HepG2 (cell line): ENCODE results near the gene CDO1. TPM values are rescaled to one million over a fixed set of nuclear protein-coding genes. Genes with fewer than 3 reads are reported as not detected.

Source experiments
- CBX5 ChIP-seq: sonication (generic); formaldehyde crosslinking; IDR thresholded peaks from 2 replicates; pipeline ENCODE4 v1.4.0; 2020; ENCODE audit warnings: missing genetic modification reagents, borderline replicate concordance
- CC2D1A ChIP-seq: sonication (generic); formaldehyde crosslinking; IDR thresholded peaks from 2 replicates; pipeline ENCODE4 v1.8.1; 2023; ENCODE audit warnings: mild to moderate bottlenecking, missing genetic modification reagents
- GPN1 ChIP-seq: sonication (generic); formaldehyde crosslinking; IDR thresholded peaks from 2 replicates; pipeline ENCODE4 v1.5.1; 2020; ENCODE audit warnings: missing genetic modification reagents, borderline replicate concordance
- JUND ChIP-seq: sonication (generic); formaldehyde crosslinking; IDR thresholded peaks from 2 replicates; pipeline ENCODE4 v1.8.0; 2022; ENCODE audit warnings: mild to moderate bottlenecking, missing genetic modification reagents
- MTF2 ChIP-seq: sonication (generic); formaldehyde crosslinking; IDR thresholded peaks from 2 replicates; pipeline ENCODE4 v1.5.0; 2020; ENCODE audit warnings: missing genetic modification reagents, borderline replicate concordance
- MXI1 ChIP-seq: IDR thresholded peaks from 3 replicates; pipeline ENCODE4 v1.6.1; 2012; ENCODE audit warnings: low read depth, low read length, inconsistent platforms, borderline replicate concordance
- NAIF1 ChIP-seq: sonication (generic); formaldehyde crosslinking; IDR thresholded peaks from 2 replicates; pipeline ENCODE4 v1.5.0; 2020; ENCODE audit warnings: mild to moderate bottlenecking, missing genetic modification reagents, borderline replicate concordance
- NCOA5 ChIP-seq: sonication (generic); formaldehyde crosslinking; IDR thresholded peaks from 2 replicates; pipeline ENCODE4 v1.4.0; 2020; ENCODE audit warnings: missing genetic modification reagents
- RFX5 ChIP-seq: IDR thresholded peaks from 2 replicates; pipeline ENCODE4 v1.6.1; 2011; ENCODE audit warnings: low read depth, low read length, improper control_type of control experiment
- TGIF2 ChIP-seq: IDR thresholded peaks from 2 replicates; pipeline ENCODE4 v1.6.1; 2016; ENCODE audit warnings: control low read depth, missing compliant biosample characterization
- YEATS4 ChIP-seq: sonication (generic); formaldehyde crosslinking; IDR thresholded peaks from 2 replicates; pipeline ENCODE4 v1.4.0; 2020; ENCODE audit warnings: missing genetic modification reagents, borderline replicate concordance
- ZNF136 ChIP-seq: sonication (generic); formaldehyde crosslinking; IDR thresholded peaks from 2 replicates; pipeline ENCODE4 v1.8.1; 2022; ENCODE audit warnings: low read depth, mild to moderate bottlenecking, moderate library complexity, missing genetic modification reagents
- ZNF431 ChIP-seq: sonication (generic); formaldehyde crosslinking; IDR thresholded peaks from 2 replicates; pipeline ENCODE4 v1.9.0; 2022; ENCODE audit warnings: missing genetic modification reagents, low read depth, mild to moderate bottlenecking, borderline replicate concordance
- ZNF501 ChIP-seq: sonication (generic); formaldehyde crosslinking; IDR thresholded peaks from 2 replicates; pipeline ENCODE4 v1.5.1; 2020; ENCODE audit warnings: mild to moderate bottlenecking, moderate library complexity, missing genetic modification reagents
- ZNF567 ChIP-seq: sonication (generic); formaldehyde crosslinking; IDR thresholded peaks from 2 replicates; pipeline ENCODE4 v1.8.1; 2023; ENCODE audit warnings: mild to moderate bottlenecking, missing genetic modification reagents, borderline replicate concordance
- ZNF724P ChIP-seq: sonication (generic); formaldehyde crosslinking; IDR thresholded peaks from 2 replicates; pipeline ENCODE4 v1.8.0; 2022; ENCODE audit warnings: missing genetic modification reagents, borderline replicate concordance
- ZNF747 ChIP-seq: sonication (generic); formaldehyde crosslinking; IDR thresholded peaks from 2 replicates; pipeline ENCODE4 v1.8.1; 2023; ENCODE audit warnings: missing genetic modification reagents, mild to moderate bottlenecking, borderline replicate concordance
- ZNF776 ChIP-seq: sonication (generic); formaldehyde crosslinking; IDR thresholded peaks from 2 replicates; pipeline ENCODE4 v1.4.0; 2020; ENCODE audit warnings: mild to moderate bottlenecking, missing genetic modification reagents
- polyA plus RNA-seq, 8 experiments: library from polyadenylated mRNA; depleted of rRNA in 3 of 8; stranded (reverse) in 7 of 8; unstranded in 1 of 8; fragments of >200 nt; fragmentation: Illumina TruSeq in 4 of 8; extraction: Trizol in 4 of 8; gene quantifications; 2 replicates each; pipeline versions ENCODE4 v1.2.1 to v1.2.3, GENCODE V29; 2011 to 2016; ENCODE audit warnings: low read depth in 4 of 8, missing spikeins in 1 of 8, mixed read lengths in 1 of 8; ENCODE audit not compliant: insufficient read depth in 1 of 8
- total RNA-seq, 5 experiments: library from RNA; depleted of rRNA; stranded (reverse); fragments of >200 nt; fragmentation: Illumina TruSeq; extraction: Trizol; gene quantifications; 2 replicates each; pipeline ENCODE4 v1.2.3, GENCODE V29; 2016; ENCODE audit warnings: low read depth in 1 of 5
- TF ChIP-seq, protein P1 (sequence below): sonication (generic); formaldehyde crosslinking; IDR thresholded peaks from 2 replicates; pipeline ENCODE4 v1.5.1; 2020; ENCODE audit warnings: missing genetic modification reagents, mild to moderate bottlenecking, borderline replicate concordance
- TF ChIP-seq, protein P2 (sequence below): sonication (generic); formaldehyde crosslinking; IDR thresholded peaks from 2 replicates; pipeline ENCODE4 v1.4.0; 2020; ENCODE audit warnings: missing genetic modification reagents, borderline replicate concordance
- TF ChIP-seq, protein P3 (sequence below): IDR thresholded peaks from 2 replicates; pipeline ENCODE4 v1.6.1; 2016; ENCODE audit warnings: control low read depth
- TF ChIP-seq, protein P4 (sequence below): sonication (generic); formaldehyde crosslinking; conservative IDR thresholded peaks from 2 replicates; pipeline ENCODE4 v1.8.0; 2022; ENCODE audit warnings: mild to moderate bottlenecking, moderate library complexity, missing genetic modification reagents

Gene CDO1
- total and polyA plus RNA-seq, 2 of the 13 experiments (the other 11 are each of a cell fraction or from before 2014, with no cell fraction given): 3.2 to 4.4 TPM

DNA sequence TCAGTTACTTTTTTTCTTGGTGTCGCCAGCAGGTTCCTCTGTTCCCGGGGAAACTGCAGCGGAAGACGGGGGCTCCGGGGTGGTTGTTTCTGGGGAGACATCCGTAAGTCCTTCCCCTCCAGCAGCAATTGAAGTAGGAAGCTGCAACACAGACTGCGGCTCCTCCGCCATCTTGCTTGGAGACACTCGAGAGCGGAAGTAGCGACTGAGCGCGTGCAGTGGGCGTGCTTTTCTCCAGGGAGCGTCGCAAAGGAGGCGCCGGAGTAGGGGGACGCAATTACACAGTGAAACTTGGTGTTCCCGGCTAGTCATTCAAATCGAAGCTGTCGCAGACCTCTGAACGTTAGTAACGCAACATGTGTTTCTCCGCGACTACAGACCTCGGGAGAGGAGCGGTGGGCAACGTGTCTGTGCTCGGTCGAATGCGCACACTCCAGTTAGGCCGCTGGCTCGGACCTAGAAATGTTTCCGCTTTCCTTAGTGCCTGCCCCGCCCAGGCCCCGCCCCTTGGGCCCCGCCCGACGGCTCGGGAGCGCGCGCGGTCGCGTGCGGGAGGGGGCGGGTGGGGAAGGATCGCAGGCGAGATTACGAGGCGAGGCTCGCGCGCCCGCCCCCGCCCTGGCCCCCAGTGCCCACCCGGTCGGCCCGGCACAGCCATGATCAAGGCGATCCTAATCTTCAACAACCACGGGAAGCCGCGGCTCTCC, 25.1 kb upstream of the CDO1 start, which contains the start of the genes AP3S1 and ATG12 (continued):
- TF ChIP-seq CBX5 (CRISPR knock-in tag): peak; percentile 60; the same call in 1 of the 2 replicates
- TF ChIP-seq, protein P1, sequence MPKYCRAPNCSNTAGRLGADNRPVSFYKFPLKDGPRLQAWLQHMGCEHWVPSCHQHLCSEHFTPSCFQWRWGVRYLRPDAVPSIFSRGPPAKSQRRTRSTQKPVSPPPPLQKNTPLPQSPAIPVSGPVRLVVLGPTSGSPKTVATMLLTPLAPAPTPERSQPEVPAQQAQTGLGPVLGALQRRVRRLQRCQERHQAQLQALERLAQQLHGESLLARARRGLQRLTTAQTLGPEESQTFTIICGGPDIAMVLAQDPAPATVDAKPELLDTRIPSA: no peak
- peak; percentile 70 for TF ChIP-seq ZNF776
- TF ChIP-seq MXI1: peak; percentile 85; the same call in 2 of the 3 replicates
- no peak for TF ChIP-seq RFX5
- no peak for TF ChIP-seq ZNF567 (CRISPR knock-in tag)
- TF ChIP-seq ZNF747 (CRISPR knock-in tag): peak; percentile 76; the same call in 1 of the 2 replicates
- no peak; the same call in 1 of the 2 replicates for TF ChIP-seq ZNF136 (CRISPR knock-in tag)
- TF ChIP-seq JUND (CRISPR knock-in tag): no peak
- TF ChIP-seq, protein P2, sequence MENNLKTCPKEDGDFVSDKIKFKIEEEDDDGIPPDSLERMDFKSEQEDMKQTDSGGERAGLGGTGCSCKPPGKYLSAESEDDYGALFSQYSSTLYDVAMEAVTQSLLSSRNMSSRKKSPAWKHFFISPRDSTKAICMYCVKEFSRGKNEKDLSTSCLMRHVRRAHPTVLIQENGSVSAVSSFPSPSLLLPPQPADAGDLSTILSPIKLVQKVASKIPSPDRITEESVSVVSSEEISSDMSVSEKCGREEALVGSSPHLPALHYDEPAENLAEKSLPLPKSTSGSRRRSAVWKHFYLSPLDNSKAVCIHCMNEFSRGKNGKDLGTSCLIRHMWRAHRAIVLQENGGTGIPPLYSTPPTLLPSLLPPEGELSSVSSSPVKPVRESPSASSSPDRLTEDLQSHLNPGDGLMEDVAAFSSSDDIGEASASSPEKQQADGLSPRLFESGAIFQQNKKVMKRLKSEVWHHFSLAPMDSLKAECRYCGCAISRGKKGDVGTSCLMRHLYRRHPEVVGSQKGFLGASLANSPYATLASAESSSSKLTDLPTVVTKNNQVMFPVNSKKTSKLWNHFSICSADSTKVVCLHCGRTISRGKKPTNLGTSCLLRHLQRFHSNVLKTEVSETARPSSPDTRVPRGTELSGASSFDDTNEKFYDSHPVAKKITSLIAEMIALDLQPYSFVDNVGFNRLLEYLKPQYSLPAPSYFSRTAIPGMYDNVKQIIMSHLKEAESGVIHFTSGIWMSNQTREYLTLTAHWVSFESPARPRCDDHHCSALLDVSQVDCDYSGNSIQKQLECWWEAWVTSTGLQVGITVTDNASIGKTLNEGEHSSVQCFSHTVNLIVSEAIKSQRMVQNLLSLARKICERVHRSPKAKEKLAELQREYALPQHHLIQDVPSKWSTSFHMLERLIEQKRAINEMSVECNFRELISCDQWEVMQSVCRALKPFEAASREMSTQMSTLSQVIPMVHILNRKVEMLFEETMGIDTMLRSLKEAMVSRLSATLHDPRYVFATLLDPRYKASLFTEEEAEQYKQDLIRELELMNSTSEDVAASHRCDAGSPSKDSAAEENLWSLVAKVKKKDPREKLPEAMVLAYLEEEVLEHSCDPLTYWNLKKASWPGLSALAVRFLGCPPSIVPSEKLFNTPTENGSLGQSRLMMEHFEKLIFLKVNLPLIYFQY: 0 out of 2 replicates have a peak, but pooled peaks have one; percentile 38
- TF ChIP-seq CC2D1A: 0 out of 2 replicates have a peak, but pooled peaks have one; percentile 23
- TF ChIP-seq, protein P3, sequence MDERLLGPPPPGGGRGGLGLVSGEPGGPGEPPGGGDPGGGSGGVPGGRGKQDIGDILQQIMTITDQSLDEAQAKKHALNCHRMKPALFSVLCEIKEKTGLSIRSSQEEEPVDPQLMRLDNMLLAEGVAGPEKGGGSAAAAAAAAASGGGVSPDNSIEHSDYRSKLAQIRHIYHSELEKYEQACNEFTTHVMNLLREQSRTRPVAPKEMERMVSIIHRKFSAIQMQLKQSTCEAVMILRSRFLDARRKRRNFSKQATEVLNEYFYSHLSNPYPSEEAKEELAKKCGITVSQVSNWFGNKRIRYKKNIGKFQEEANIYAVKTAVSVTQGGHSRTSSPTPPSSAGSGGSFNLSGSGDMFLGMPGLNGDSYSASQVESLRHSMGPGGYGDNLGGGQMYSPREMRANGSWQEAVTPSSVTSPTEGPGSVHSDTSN: no peak
- peak; percentile 64; the same call in 1 of the 2 replicates for TF ChIP-seq ZNF431 (CRISPR knock-in tag)
- TF ChIP-seq ZNF501 (CRISPR knock-in tag): peak; percentile 83
- TF ChIP-seq, protein P4, sequence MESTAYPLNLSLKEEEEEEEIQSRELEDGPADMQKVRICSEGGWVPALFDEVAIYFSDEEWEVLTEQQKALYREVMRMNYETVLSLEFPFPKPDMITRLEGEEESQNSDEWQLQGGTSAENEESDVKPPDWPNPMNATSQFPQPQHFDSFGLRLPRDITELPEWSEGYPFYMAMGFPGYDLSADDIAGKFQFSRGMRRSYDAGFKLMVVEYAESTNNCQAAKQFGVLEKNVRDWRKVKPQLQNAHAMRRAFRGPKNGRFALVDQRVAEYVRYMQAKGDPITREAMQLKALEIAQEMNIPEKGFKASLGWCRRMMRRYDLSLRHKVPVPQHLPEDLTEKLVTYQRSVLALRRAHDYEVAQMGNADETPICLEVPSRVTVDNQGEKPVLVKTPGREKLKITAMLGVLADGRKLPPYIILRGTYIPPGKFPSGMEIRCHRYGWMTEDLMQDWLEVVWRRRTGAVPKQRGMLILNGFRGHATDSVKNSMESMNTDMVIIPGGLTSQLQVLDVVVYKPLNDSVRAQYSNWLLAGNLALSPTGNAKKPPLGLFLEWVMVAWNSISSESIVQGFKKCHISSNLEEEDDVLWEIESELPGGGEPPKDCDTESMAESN (CRISPR knock-in tag): peak; percentile 83
- no peak; the same call in 1 of the 2 replicates for TF ChIP-seq ZNF724P (CRISPR knock-in tag)
- peak; percentile 90; the same call in 1 of the 2 replicates for TF ChIP-seq NAIF1 (CRISPR knock-in tag)
- peak; percentile 64 for TF ChIP-seq TGIF2 (CRISPR knock-in tag)
- peak; percentile 16; the same call in 1 of the 2 replicates for TF ChIP-seq GPN1 (CRISPR knock-in tag)
- TF ChIP-seq YEATS4 (CRISPR knock-in tag): peak; percentile 93
- TF ChIP-seq NCOA5: no peak
- TF ChIP-seq MTF2 (CRISPR knock-in tag): no peak
